ENCODE measurements around the gene GPR78. TPM values are rescaled to one million over a fixed set of nuclear protein-coding genes. Genes with fewer than 3 reads are reported as not detected.

GPR78 gene
- total RNA-seq, 1 experiment from 2014 or later: not detected

DNA sequence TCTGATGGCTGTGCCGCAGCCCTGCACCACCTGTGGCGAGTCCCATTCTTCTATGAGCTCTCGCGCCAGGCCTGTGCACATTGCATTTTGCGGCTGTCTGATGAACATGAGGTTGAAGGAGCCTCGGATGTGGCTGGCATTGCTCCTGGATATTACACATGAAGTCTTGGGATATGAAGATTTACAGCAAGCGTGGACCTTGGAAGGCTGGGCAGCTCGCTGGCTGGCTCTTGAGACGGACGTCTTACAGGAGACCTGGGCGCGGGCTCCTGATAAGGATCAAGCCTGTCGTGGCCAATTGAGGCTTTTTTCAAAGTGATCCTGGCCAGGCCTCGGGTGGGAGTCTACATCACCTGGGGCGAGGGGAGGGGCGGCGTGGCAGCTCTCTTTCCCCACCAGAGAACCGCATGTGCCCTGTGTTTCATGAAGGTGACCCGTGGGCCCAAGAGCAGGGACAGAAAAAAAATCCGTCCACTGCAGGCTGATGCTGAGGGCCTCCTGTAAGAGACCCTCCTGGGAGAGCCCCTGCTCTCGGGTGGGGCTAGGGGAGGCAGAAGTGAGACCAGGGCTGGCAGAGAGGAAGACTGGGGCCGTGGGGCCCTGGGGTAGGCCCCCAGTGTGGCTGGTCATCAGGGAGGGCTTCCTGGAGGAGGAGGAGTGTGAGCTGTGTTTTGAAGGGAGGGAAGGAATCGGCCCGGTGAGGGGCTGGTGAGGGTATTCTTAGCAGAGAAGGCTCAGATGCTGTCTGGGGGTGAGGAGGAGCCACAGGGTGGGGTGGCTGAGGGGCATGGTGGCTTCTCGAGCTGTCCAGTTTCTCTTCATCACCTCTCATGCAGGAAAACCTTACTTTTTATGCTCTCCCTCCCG lies 36.0 kb downstream of the GPR78 start:
- intact Hi-C loops (cut with micrococcal nuclease; ENCODE audit: unreplicated experiment) (no loop called here), in situ Hi-C loops (cut with HindIII; ENCODE audit: low pct_unique_long_range_greater_than_20kb, low sequenced_read_pairs) (no loop called here)
- Histone ChIP-seq H3K27me3 (ENCODE audit: control insufficient read depth, insufficient read depth, low read length) (no peaks in the 10 kb centered on the region), H3K9me3 (ENCODE audit: control insufficient read depth, insufficient read depth, low read depth, low read length) (no peaks in the 10 kb centered on the region), H3K4me3 (ENCODE audit: low read depth in 2 of 2, low read length in 2 of 2) (no peak overlapping the region), H3K27ac (ENCODE audit: low read length) (no peak overlapping the region), H3K4me1 (ENCODE audit: control insufficient read depth, insufficient read depth, low read length) (no peaks in the 10 kb centered on the region), H3K36me3 (ENCODE audit: control insufficient read depth, insufficient read depth, low read length) (no peaks in the 10 kb centered on the region)
- TF ChIP-seq SIN3A (IDR thresholded peaks at IDR 0.05; ENCODE audit: borderline replicate concordance, insufficient read depth, low read depth, low read length): no peak
- TF ChIP-seq POLR2AphosphoS5 (IDR thresholded peaks at IDR 0.05; ENCODE audit: low read depth, low read length): no peak
- TF ChIP-seq, protein P1, sequence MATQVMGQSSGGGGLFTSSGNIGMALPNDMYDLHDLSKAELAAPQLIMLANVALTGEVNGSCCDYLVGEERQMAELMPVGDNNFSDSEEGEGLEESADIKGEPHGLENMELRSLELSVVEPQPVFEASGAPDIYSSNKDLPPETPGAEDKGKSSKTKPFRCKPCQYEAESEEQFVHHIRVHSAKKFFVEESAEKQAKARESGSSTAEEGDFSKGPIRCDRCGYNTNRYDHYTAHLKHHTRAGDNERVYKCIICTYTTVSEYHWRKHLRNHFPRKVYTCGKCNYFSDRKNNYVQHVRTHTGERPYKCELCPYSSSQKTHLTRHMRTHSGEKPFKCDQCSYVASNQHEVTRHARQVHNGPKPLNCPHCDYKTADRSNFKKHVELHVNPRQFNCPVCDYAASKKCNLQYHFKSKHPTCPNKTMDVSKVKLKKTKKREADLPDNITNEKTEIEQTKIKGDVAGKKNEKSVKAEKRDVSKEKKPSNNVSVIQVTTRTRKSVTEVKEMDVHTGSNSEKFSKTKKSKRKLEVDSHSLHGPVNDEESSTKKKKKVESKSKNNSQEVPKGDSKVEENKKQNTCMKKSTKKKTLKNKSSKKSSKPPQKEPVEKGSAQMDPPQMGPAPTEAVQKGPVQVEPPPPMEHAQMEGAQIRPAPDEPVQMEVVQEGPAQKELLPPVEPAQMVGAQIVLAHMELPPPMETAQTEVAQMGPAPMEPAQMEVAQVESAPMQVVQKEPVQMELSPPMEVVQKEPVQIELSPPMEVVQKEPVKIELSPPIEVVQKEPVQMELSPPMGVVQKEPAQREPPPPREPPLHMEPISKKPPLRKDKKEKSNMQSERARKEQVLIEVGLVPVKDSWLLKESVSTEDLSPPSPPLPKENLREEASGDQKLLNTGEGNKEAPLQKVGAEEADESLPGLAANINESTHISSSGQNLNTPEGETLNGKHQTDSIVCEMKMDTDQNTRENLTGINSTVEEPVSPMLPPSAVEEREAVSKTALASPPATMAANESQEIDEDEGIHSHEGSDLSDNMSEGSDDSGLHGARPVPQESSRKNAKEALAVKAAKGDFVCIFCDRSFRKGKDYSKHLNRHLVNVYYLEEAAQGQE (IDR thresholded peaks at IDR 0.05; ENCODE audit: insufficient read depth in 1 of 2, low read depth in 2 of 2, low read length in 1 of 2): no peak
- no peak for TF ChIP-seq TCF7L2 (IDR thresholded peaks at IDR 0.05; ENCODE audit: low read depth, low read length)
- no peak for TF ChIP-seq CTCF (IDR thresholded peaks at IDR 0.05)
- no peak for DNase-seq (ENCODE audit: low read depth, low spot score)
- no TSS peak for BruUV-seq (replicated peaks)
- ChIA-PET CTCF (no interaction called here), POLR2A (no interaction called here)
- no peak for ATAC-seq

DNA sequence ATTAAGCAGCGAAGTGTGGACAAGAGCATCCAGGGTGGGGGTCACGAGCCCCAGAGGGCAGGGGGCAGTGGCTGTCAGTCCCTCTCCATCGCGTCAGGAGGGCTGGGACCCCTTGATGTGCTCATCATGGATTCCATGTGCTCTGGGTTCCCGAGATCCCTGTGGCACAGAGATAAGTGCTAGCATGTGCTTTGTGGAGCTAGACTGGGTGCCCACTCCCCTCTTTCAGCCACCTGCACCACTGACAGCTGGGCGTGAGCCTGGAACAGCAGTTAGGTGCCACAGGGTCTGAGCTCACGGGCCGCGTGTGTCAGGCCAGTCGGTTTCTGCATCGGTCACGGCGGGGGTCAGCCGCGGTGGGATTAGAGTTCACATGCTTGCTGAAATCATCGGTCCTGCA lies 36.6 kb downstream of the GPR78 start:
- TF ChIP-seq, protein P1 (IDR thresholded peaks at IDR 0.05; ENCODE audit: insufficient read depth in 1 of 2, low read depth in 2 of 2, low read length in 1 of 2): no peak
- TF ChIP-seq TCF7L2 (IDR thresholded peaks at IDR 0.05; ENCODE audit: low read depth, low read length) (no peak), POLR2AphosphoS5 (IDR thresholded peaks at IDR 0.05; ENCODE audit: low read depth, low read length) (no peak), SIN3A (IDR thresholded peaks at IDR 0.05; ENCODE audit: borderline replicate concordance, insufficient read depth, low read depth, low read length) (no peak), CTCF (IDR thresholded peaks at IDR 0.05) (no peak)
- POLR2A ChIA-PET: no interaction called here
- Histone ChIP-seq H3K27ac (ENCODE audit: low read length) (no peak overlapping the region), H3K4me1 (ENCODE audit: control insufficient read depth, insufficient read depth, low read length) (no peaks in the 10 kb centered on the region), H3K4me3 (ENCODE audit: low read depth in 2 of 2, low read length in 2 of 2) (no peak overlapping the region), H3K9me3 (ENCODE audit: control insufficient read depth, insufficient read depth, low read depth, low read length) (no peaks in the 10 kb centered on the region), H3K36me3 (ENCODE audit: control insufficient read depth, insufficient read depth, low read length) (no peaks in the 10 kb centered on the region), H3K27me3 (ENCODE audit: control insufficient read depth, insufficient read depth, low read length) (no peaks in the 10 kb centered on the region)
- BruUV-seq (replicated peaks): no TSS peak
- DNase-seq (ENCODE audit: low read depth, low spot score) (no peak), ATAC-seq (no peak)
- intact Hi-C loops (cut with micrococcal nuclease; ENCODE audit: unreplicated experiment) (no loop called here), in situ Hi-C loops (cut with HindIII; ENCODE audit: low pct_unique_long_range_greater_than_20kb, low sequenced_read_pairs) (no loop called here)
- CTCF ChIA-PET: no interaction called here
